ENCODE data around the gene UBAP2. TPM values are rescaled to one million over a fixed set of nuclear protein-coding genes. Genes with fewer than 3 reads are reported as not detected.

Gene UBAP2
- total and polyA plus RNA-seq, 9 donors, result 12.7 to 46.7 (median 33.4) TPM

- H3K27me3 ChIP-seq, result no peaks in the 10 kb centered on the region
- no peaks in the 10 kb centered on the region for H3K4me1 ChIP-seq (ENCODE audit: insufficient read depth)
- H3K36me3 ChIP-seq, result no peaks in the 10 kb centered on the region
- intact Hi-C loops (cut with DNase I), result no loop called here
- no peak for DNase-seq
- TF ChIP-seq, protein P1, sequence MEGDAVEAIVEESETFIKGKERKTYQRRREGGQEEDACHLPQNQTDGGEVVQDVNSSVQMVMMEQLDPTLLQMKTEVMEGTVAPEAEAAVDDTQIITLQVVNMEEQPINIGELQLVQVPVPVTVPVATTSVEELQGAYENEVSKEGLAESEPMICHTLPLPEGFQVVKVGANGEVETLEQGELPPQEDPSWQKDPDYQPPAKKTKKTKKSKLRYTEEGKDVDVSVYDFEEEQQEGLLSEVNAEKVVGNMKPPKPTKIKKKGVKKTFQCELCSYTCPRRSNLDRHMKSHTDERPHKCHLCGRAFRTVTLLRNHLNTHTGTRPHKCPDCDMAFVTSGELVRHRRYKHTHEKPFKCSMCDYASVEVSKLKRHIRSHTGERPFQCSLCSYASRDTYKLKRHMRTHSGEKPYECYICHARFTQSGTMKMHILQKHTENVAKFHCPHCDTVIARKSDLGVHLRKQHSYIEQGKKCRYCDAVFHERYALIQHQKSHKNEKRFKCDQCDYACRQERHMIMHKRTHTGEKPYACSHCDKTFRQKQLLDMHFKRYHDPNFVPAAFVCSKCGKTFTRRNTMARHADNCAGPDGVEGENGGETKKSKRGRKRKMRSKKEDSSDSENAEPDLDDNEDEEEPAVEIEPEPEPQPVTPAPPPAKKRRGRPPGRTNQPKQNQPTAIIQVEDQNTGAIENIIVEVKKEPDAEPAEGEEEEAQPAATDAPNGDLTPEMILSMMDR (IDR thresholded peaks at IDR 0.05), result no peak
- TF ChIP-seq POLR2A (IDR thresholded peaks at IDR 0.05) (no peak), EP300 (IDR thresholded peaks at IDR 0.05) (no peak)
- H3K4me3 ChIP-seq, result no peak overlapping the region
- no peaks in the 10 kb centered on the region for H3K9me3 ChIP-seq
- WGBS, 3 donors, result 79 to 91% (median 79%) methylated on average over 4 of the region's 4 CpGs
- H3K27ac ChIP-seq, result no peak overlapping the region
Observed at GRCh38 chr9:34096751-34097150, 48.1 kb upstream of the UBAP2 start.

- H3K4me1 ChIP-seq (ENCODE audit: insufficient read depth), result no peaks in the 10 kb centered on the region
- intact Hi-C loops (cut with DNase I), result no loop called here
- DNase-seq, result no peak
- no peaks in the 10 kb centered on the region for H3K9me3 ChIP-seq
- no peak for TF ChIP-seq EP300 (IDR thresholded peaks at IDR 0.05)
- TF ChIP-seq POLR2A (IDR thresholded peaks at IDR 0.05), result no peak
- TF ChIP-seq, protein P1 (IDR thresholded peaks at IDR 0.05), result no peak
- H3K4me3 ChIP-seq, result no peak overlapping the region
- no peaks in the 10 kb centered on the region for H3K27me3 ChIP-seq
- H3K27ac ChIP-seq, result no peak overlapping the region
- WGBS, 3 donors, result 83 to 93% (median 84%) methylated on average over 5 of the region's 5 CpGs
- H3K36me3 ChIP-seq, result no peaks in the 10 kb centered on the region
Observed at GRCh38 chr9:34093578-34093977, 44.9 kb upstream of the UBAP2 start.

DNA sequence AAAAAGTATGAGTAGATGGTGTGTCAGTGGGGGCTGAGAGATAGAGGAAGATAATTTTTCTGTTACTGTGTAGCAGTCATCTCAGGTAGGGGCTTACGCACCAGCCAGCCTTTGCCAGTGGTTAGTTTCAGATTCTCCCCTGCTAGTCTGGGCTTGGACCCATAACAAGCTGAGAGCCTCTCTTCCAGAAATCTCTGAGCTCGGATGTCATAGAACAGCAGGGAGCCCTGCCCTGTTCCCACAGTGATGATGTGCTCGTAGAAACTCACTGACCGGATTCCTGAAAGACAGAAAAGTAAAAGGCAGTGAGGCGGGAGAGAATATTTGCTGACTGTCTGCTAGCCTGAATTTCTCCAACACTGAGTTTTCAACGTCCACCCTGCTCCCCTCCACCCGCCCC, 40.6 kb upstream of the UBAP2 start:
- 91 to 93% (median 92%) methylated on average over 7 of the region's 7 CpGs for WGBS, 3 donors
- intact Hi-C loops (cut with DNase I), result no loop called here
- H3K4me1 ChIP-seq (ENCODE audit: insufficient read depth), result peaks cover 5% of the 10 kb centered on the region
- no peaks in the 10 kb centered on the region for H3K27me3 ChIP-seq
- TF ChIP-seq POLR2A (IDR thresholded peaks at IDR 0.05), result no peak
- TF ChIP-seq, protein P1 (IDR thresholded peaks at IDR 0.05), result no peak
- TF ChIP-seq EP300 (IDR thresholded peaks at IDR 0.05), result no peak
- no peak for DNase-seq
- H3K36me3 ChIP-seq, result no peaks in the 10 kb centered on the region
- no peak overlapping the region for H3K4me3 ChIP-seq
- H3K9me3 ChIP-seq, result no peaks in the 10 kb centered on the region
- H3K27ac ChIP-seq, result no peak overlapping the region

GRCh38 chr9:34087370-34087769, 38.7 kb upstream of the UBAP2 start:
- intact Hi-C loops (cut with DNase I), result no loop called here
- TF ChIP-seq, protein P1 (IDR thresholded peaks at IDR 0.05), result no peak
- TF ChIP-seq POLR2A (IDR thresholded peaks at IDR 0.05) (no peak), EP300 (IDR thresholded peaks at IDR 0.05) (no peak)
- WGBS, 3 donors, result 38 to 55% (median 47%) methylated on average over 1 of the region's 1 CpG
- H3K9me3 ChIP-seq, result no peaks in the 10 kb centered on the region
- no peak for DNase-seq
- H3K27ac ChIP-seq, result no peak overlapping the region
- no peak overlapping the region for H3K4me3 ChIP-seq
- no peaks in the 10 kb centered on the region for H3K36me3 ChIP-seq
- H3K27me3 ChIP-seq, result no peaks in the 10 kb centered on the region
- peaks cover 6% of the 10 kb centered on the region for H3K4me1 ChIP-seq (ENCODE audit: insufficient read depth)

DNA sequence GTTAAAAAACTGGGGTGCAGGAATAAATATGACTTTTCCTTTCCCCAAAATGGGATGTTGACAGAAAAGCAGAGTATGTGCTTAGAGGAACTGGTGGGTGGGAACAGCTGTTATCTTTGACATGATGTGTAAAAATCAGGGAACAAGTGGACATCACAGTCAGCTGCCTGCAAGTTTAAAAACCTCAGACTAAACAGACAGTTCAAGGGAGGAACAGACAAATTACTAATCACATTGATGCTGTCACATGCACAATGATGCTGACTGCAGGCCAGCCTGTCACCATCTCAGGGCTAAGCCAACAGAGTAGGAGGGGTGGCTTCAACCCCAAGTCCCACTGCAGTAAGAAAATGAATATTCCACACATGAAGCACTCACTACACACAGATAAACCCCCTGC, 38.2 kb upstream of the UBAP2 start:
- no peak for TF ChIP-seq EP300 (IDR thresholded peaks at IDR 0.05)
- TF ChIP-seq POLR2A (IDR thresholded peaks at IDR 0.05), result no peak
- TF ChIP-seq, protein P1 (IDR thresholded peaks at IDR 0.05), result no peak
- DNase-seq, result no peak
- H3K36me3 ChIP-seq, result no peaks in the 10 kb centered on the region
- H3K27me3 ChIP-seq, result no peaks in the 10 kb centered on the region
- no peaks in the 10 kb centered on the region for H3K9me3 ChIP-seq
- intact Hi-C loops (cut with DNase I), result no loop called here
- no peak overlapping the region for H3K4me3 ChIP-seq
- peaks cover 6% of the 10 kb centered on the region for H3K4me1 ChIP-seq (ENCODE audit: insufficient read depth)
- H3K27ac ChIP-seq, result no peak overlapping the region

Measured in ovary (tissue), 9 donors.